Fibroblast of pulmonary artery (primary cell): Measurements from ENCODE around the gene GPR62.
"Not testable (repeated sequence)": the region's sequence is repeated elsewhere in the genome, so short reads cannot be mapped to it uniquely, and the experiment has no call there.

Source experiments
- DNase-seq: peaks from one replicate; pipeline ENCODE4 v3.0.0-alpha.2; 2010; ENCODE audit warnings: low read depth
- H3K4me3 ChIP-seq: replicated peaks from 2 replicates; pipeline ENCODE4 v1.5.1; 2011; ENCODE audit warnings: low read depth, mild to moderate bottlenecking, control low read depth, low read length, moderate library complexity
- TF ChIP-seq, protein P1 (sequence below): IDR thresholded peaks from 2 replicates; pipeline ENCODE4 v1.5.1; 2011; ENCODE audit warnings: mild to moderate bottlenecking, control low read depth, low read length, inconsistent platforms; ENCODE audit errors: missing control alignments

Gene GPR62, protein sequence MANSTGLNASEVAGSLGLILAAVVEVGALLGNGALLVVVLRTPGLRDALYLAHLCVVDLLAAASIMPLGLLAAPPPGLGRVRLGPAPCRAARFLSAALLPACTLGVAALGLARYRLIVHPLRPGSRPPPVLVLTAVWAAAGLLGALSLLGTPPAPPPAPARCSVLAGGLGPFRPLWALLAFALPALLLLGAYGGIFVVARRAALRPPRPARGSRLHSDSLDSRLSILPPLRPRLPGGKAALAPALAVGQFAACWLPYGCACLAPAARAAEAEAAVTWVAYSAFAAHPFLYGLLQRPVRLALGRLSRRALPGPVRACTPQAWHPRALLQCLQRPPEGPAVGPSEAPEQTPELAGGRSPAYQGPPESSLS

DNA sequence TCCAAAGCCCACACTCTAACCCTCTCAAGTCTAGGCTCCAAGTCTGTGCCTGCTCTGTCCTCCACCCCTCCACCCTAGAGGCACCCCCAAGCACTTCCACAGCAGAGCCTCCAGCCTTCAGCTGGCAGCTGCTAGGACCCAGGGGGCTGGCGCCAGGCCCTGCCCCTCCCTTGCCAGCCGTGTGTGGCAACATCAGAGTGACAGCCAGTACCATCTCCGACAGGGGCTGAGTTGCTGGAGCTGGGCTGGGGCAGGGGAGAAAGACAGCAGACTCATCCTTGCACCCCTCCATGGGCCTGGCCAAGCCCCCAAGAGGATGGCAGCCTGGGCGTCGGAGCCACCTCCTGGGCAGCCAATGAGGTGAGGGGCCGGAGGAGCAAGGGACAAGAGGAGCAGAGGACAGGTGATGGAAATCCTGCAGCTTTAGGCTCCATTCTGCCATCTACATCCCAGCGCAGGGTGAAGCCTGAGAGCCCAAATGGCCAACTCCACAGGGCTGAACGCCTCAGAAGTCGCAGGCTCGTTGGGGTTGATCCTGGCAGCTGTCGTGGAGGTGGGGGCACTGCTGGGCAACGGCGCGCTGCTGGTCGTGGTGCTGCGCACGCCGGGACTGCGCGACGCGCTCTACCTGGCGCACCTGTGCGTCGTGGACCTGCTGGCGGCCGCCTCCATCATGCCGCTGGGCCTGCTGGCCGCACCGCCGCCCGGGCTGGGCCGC, at the start of gene GPR62:
Gene GPR62, plus strand, starts transcription at position 207 of the 718 bp plus-strand sequence. Its CDS starts 272 bp downstream, at position 479.
- no peak within 1 kb of the TSS for H3K4me3 ChIP-seq
- TF ChIP-seq, protein P1, sequence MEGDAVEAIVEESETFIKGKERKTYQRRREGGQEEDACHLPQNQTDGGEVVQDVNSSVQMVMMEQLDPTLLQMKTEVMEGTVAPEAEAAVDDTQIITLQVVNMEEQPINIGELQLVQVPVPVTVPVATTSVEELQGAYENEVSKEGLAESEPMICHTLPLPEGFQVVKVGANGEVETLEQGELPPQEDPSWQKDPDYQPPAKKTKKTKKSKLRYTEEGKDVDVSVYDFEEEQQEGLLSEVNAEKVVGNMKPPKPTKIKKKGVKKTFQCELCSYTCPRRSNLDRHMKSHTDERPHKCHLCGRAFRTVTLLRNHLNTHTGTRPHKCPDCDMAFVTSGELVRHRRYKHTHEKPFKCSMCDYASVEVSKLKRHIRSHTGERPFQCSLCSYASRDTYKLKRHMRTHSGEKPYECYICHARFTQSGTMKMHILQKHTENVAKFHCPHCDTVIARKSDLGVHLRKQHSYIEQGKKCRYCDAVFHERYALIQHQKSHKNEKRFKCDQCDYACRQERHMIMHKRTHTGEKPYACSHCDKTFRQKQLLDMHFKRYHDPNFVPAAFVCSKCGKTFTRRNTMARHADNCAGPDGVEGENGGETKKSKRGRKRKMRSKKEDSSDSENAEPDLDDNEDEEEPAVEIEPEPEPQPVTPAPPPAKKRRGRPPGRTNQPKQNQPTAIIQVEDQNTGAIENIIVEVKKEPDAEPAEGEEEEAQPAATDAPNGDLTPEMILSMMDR: no peak
- no peak for DNase-seq

DNA sequence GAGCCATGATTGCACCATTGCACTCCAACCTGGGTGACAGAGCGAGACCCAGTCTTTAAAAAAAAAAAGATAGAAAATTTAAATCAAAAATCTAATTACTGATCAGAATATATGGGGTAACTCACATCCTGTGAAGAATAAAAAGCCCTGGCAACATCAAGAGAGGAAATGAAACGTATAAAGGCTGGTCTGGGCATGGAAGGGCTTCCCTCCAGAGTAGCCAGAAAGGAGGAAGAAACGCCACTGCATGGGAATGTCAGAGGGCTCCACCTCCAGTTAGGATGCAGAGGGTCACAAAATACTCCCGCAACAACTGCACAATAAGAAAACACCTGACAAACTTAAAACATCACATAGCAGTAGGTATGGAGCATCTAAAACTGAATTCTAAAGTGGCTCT, 47.2 kb upstream of the GPR62 start:
- TF ChIP-seq, protein P1: no peak
- no peak overlapping the region for H3K4me3 ChIP-seq
- DNase-seq: no peak

DNA sequence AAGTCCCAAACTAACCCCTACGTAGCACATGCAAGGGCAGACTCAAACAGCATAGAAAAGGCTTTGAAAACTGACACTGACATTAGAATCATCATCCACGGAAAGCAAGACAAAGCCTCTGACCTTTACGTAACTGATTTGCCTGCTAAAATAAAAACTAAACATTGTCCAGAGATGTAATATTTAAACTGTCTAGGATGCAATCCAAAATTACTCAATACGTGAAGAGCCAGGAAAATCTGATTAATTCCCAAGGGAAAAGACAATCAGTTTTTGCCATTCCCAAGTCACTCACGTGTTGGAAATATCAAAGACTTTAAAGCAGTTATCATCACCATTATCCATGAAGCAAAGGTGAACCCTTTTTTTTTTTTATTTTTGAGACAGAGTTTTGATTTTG, 38.8 kb upstream of the GPR62 start:
- TF ChIP-seq, protein P1: no peak
- DNase-seq: no peak
- H3K4me3 ChIP-seq: no peak overlapping the region

DNA sequence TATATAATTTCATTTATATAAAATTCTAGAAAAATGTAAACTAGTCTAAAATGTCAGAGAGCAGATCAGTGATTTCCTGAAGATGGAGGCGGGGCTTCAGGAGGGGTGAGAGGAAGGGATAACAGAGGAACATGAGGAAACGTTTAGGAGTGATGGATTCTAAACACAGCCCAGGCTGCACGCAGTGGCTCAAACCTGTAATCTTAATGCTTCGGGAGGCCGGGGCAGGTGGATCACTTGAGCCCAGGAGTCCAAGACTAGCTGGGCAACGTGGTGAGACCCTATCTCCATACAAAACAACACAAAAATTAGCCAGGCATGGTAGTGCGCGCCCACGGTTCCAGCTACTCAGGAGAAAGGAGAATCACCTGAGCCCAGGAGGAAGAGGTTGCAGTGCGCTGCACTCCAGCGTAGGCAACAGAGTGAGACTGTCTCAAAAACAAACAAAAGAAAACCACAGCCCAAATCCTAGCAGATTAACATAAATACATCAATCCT, 34.1 kb upstream of the GPR62 start:
- DNase-seq: no peak
- TF ChIP-seq, protein P1: no peak
- no peak overlapping the region for H3K4me3 ChIP-seq

DNA sequence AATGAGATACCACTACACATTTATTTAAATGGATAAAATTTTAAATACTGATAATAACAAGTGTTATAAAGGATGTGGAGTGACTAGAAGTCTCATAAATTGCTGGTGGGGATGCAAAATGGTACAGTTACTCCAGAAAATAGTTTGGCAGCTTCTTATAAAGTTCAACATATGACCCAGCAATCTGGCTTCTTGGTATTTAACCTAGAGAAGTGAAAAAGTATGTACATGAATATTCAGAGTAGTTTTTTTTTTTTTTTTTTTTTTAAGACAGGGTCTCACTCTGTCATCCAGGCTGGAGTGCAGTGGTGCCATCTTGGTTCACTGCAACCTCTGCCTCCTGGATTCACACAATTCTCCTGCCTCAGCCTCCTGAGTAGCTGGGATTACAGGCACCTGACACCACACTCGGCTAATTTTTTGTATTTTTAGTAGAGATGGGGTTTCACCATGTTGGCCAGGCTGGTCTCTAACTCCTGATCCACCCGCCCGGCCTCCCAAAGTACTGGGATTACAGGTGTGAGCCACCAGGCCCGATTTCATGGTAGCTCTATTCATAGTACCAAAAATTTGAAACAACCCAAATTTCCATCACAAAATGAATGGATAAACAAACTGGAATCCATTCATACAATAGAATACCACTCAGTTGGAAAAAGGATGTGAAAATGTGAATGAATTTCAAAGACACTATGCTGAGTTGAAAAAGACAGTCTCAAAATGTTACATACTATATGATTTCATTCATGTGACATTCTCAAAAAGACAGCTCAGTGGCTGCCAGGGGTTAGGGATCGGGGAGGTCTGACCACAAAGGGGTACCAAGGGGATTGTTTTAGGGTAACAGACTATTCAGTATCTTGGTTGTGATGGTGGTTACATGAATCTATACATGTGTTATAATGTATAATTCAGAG, 27.9 kb upstream of the GPR62 start:
- TF ChIP-seq, protein P1: no peak
- H3K4me3 ChIP-seq: no peak overlapping the region
- no peak for DNase-seq

DNA sequence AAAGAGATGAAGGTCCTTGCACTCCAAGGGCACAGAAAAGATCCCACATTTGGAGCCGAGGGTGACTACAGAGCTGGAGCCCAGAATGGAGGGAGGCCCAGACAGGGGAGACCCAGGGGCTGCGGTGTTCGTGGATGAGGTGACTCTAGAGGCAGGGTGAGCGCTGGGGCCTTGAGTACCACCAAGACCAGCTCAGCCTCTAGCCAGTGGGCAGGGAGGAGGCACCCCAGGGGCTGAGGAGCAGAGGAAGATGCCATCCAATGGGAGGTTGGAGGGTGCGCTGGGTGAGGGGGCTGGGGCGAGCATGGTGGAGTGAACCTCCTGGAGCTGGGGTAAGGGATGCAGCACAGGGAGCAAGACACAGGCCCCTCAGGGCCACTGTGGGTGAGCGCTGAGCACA, 26.7 kb upstream of the GPR62 start:
- no peak for DNase-seq
- TF ChIP-seq, protein P1: no peak
- no peak overlapping the region for H3K4me3 ChIP-seq

DNA sequence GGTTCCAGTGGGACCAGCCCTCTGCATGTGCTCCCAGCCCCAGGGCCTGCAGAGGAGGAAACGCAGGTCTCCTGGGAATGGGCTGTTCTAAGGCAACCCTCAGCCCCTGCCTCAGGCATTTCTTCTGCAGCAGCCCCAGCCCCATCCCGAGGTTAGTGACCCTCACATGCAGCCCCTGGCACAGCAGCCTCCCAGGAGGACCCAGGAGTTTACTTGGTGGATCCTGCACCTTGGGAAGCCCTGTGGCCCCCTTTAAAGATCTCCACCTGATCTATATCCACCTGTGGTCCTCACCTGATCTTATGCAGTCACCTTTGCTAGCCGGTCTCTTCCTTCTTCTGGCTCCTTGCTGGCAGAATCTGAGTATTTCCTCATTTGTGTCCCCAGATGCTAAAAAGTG, 26.2 kb upstream of the GPR62 start:
- not testable (repeated sequence) for DNase-seq, H3K4me3 ChIP-seq
